Activated T-helper 17 cell treated with anti-CD3 and anti-CD28 coated beads, Interleukin-2, amount 50 U/mL, for 72 hours (primary cell): ENCODE measurements around the gene SIRPD. TPM values are rescaled to one million over a fixed set of nuclear protein-coding genes. Genes with fewer than 3 reads are reported as not detected.

ENCODE experiments used
- ATAC-seq: fragments of 150-1000 bp; cut with Tn5 transposase; replicated peaks from 2 replicates; pipeline ENCODE4 v1.10.0; 2021; ENCODE audit warnings: mild to moderate bottlenecking, moderate library complexity
- H3K27ac Mint-ChIP-seq: one replicate; pipeline ENCODE4 v1.8.0; 2022; ENCODE audit warnings: mixed read lengths
- H3K27me3 Mint-ChIP-seq: one replicate; pipeline ENCODE4 v1.8.0; 2022; ENCODE audit warnings: mixed read lengths
- H3K36me3 Mint-ChIP-seq: one replicate; pipeline ENCODE4 v1.8.0; 2022; ENCODE audit warnings: low read depth, mild to moderate bottlenecking, mixed read lengths
- H3K4me1 Mint-ChIP-seq: one replicate; pipeline ENCODE4 v1.8.0; 2022; ENCODE audit warnings: mixed read lengths
- H3K4me3 Mint-ChIP-seq: one replicate; pipeline ENCODE4 v1.8.0; 2022; ENCODE audit warnings: mild to moderate bottlenecking, mixed read lengths
- H3K9me3 Mint-ChIP-seq: one replicate; pipeline ENCODE4 v1.8.0; 2022; ENCODE audit warnings: mixed read lengths
- total RNA-seq, 2 donors: library from RNA; stranded (reverse); gene quantifications; one replicate each; pipeline ENCODE4 v1.2.3, GENCODE V29; 2022

The SIRPD gene
- total RNA-seq, 2 donors from 2014 or later: not detected

GRCh38 chr20:1494436-1494835 is 63.1 kb downstream of the SIRPD start:
- Mint-ChIP-seq H3K4me1 (no peaks in the 10 kb centered on the region), H3K4me3 (no peak overlapping the region), H3K9me3 (no peaks in the 10 kb centered on the region), H3K27me3 (peaks cover 22% of the 10 kb centered on the region), H3K36me3 (no peaks in the 10 kb centered on the region), H3K27ac (no peak overlapping the region)
- no peak for ATAC-seq

GRCh38 chr20:1493536-1493935 is 64.0 kb downstream of the SIRPD start:
- Mint-ChIP-seq H3K9me3 (no peaks in the 10 kb centered on the region), H3K27me3 (peaks cover 24% of the 10 kb centered on the region), H3K4me1 (no peaks in the 10 kb centered on the region), H3K4me3 (no peak overlapping the region), H3K27ac (no peak overlapping the region), H3K36me3 (no peaks in the 10 kb centered on the region)
- no peak for ATAC-seq

GRCh38 chr20:1491860-1492642 is 65.5 kb downstream of the SIRPD start:
- Mint-ChIP-seq H3K4me1 (no peaks in the 10 kb centered on the region), H3K36me3 (no peaks in the 10 kb centered on the region), H3K27me3 (peaks cover 17% of the 10 kb centered on the region), H3K27ac (no peak overlapping the region), H3K4me3 (no peak overlapping the region), H3K9me3 (no peaks in the 10 kb centered on the region)
- ATAC-seq: no peak

- H3K27ac Mint-ChIP-seq: no peak within 1 kb of the TSS
- H3K36me3 Mint-ChIP-seq: no peaks in the 10 kb centered on the region
- H3K27me3 Mint-ChIP-seq: peaks cover 19% of the 10 kb centered on the region
- H3K4me3 Mint-ChIP-seq: no peak within 1 kb of the TSS
- no peak for ATAC-seq
- H3K9me3 Mint-ChIP-seq: no peaks in the 10 kb centered on the region
- no peaks in the 10 kb centered on the region for H3K4me1 Mint-ChIP-seq
Measured at GRCh38 chr20:1491281-1491840, 66.1 kb downstream of the SIRPD start, which contains the start of gene SIRPB2. TSS of gene SIRPB2 (minus strand) at chr20:1491420. CDS start at chr20:1491359, 61 bp downstream.

- Mint-ChIP-seq H3K36me3 (no peaks in the 10 kb centered on the region), H3K4me1 (no peaks in the 10 kb centered on the region), H3K27ac (no peak overlapping the region), H3K9me3 (no peaks in the 10 kb centered on the region), H3K27me3 (peaks cover 19% of the 10 kb centered on the region), H3K4me3 (no peak overlapping the region)
- ATAC-seq: no peak
Measured at GRCh38 chr20:1490643-1491195, 66.8 kb downstream of the SIRPD start.

- Mint-ChIP-seq H3K4me1 (no peaks in the 10 kb centered on the region), H3K9me3 (no peaks in the 10 kb centered on the region), H3K36me3 (no peaks in the 10 kb centered on the region), H3K27me3 (peaks cover 25% of the 10 kb centered on the region), H3K4me3 (no peak overlapping the region), H3K27ac (no peak overlapping the region)
- ATAC-seq: no peak
Measured at GRCh38 chr20:1489764-1490436, 67.6 kb downstream of the SIRPD start.

GRCh38 chr20:1489325-1489724 is 68.2 kb downstream of the SIRPD start:
- no peaks in the 10 kb centered on the region for H3K9me3 Mint-ChIP-seq
- peaks cover 29% of the 10 kb centered on the region for H3K27me3 Mint-ChIP-seq
- H3K27ac Mint-ChIP-seq: no peak overlapping the region

GRCh38 chr20:1486566-1486965 is 70.9 kb downstream of the SIRPD start:
- Mint-ChIP-seq H3K36me3 (no peaks in the 10 kb centered on the region), H3K4me3 (no peak overlapping the region), H3K27me3 (peaks cover 44% of the 10 kb centered on the region)

More at GRCh38 chr20:1489325-1489724, 68.2 kb downstream of the SIRPD start:
- H3K36me3 Mint-ChIP-seq: no peaks in the 10 kb centered on the region
- ATAC-seq: no peak
- H3K4me3 Mint-ChIP-seq: no peak overlapping the region
- H3K4me1 Mint-ChIP-seq: no peaks in the 10 kb centered on the region

GRCh38 chr20:1484438-1485116 is 72.9 kb downstream of the SIRPD start:
- no peaks in the 10 kb centered on the region for H3K36me3 Mint-ChIP-seq
- H3K4me1 Mint-ChIP-seq: no peaks in the 10 kb centered on the region
- H3K27ac Mint-ChIP-seq: no peak overlapping the region
- H3K4me3 Mint-ChIP-seq: no peak overlapping the region
- H3K9me3 Mint-ChIP-seq: no peaks in the 10 kb centered on the region
- ATAC-seq: no peak
- peaks cover 45% of the 10 kb centered on the region for H3K27me3 Mint-ChIP-seq

More at GRCh38 chr20:1486566-1486965, 70.9 kb downstream of the SIRPD start:
- H3K9me3 Mint-ChIP-seq: no peaks in the 10 kb centered on the region
- no peaks in the 10 kb centered on the region for H3K4me1 Mint-ChIP-seq
- no peak for ATAC-seq
- no peak overlapping the region for H3K27ac Mint-ChIP-seq

Other genes with a start within 250 kb of the SIRPD start
- 10 to 100 TPM in 1 of 2 donors, 1 to 10 TPM in 1; 1.8 to 14.3 TPM for gene SDCBP2, start 228.6 kb downstream of the SIRPD start, total RNA-seq
- gene FKBP1A, start 164.7 kb downstream of the SIRPD start, total RNA-seq: 100 to 1,000 TPM; 178 to 294 TPM
- gene NSFL1C, start 90.9 kb downstream of the SIRPD start, total RNA-seq: 10 to 100 TPM; 29.2 to 51.5 TPM
- gene SIRPB2, start 66.3 kb downstream of the SIRPD start, total RNA-seq: not detected
- gene SIRPB1, start 62.3 kb upstream of the SIRPD start, total RNA-seq: 1 to 10 TPM in 1 of 2 donors, under 1 TPM in 1; 0.24 to 1.1 TPM
- gene SIRPG, start 100.1 kb upstream of the SIRPD start, total RNA-seq: 10 to 100 TPM; 32.0 to 62.9 TPM